D721Med (cell line): ENCODE results near the gene ATP8A1.
A peak's percentile ranks its signal among the peaks of the same experiment; 100 is the strongest.

Experiments used
- DNase-seq: peaks from one replicate; pipeline ENCODE4 v3.0.0; 2011; ENCODE audit warnings: low spot score; ENCODE audit not compliant: insufficient read length
- FAIRE-seq: peaks from 2 replicates; lab custom pipeline; 2011; peaks lifted over from hg19 to GRCh38; lab: Jason Lieb, UNC
- TF ChIP-seq, protein P1 (sequence below): IDR thresholded peaks from 2 replicates; pipeline ENCODE4 v1.5.1; 2012; ENCODE audit warnings: mild to moderate bottlenecking, control low read depth; ENCODE audit not compliant: insufficient read depth; ENCODE audit errors: missing control alignments

ATP8A1 gene

DNA sequence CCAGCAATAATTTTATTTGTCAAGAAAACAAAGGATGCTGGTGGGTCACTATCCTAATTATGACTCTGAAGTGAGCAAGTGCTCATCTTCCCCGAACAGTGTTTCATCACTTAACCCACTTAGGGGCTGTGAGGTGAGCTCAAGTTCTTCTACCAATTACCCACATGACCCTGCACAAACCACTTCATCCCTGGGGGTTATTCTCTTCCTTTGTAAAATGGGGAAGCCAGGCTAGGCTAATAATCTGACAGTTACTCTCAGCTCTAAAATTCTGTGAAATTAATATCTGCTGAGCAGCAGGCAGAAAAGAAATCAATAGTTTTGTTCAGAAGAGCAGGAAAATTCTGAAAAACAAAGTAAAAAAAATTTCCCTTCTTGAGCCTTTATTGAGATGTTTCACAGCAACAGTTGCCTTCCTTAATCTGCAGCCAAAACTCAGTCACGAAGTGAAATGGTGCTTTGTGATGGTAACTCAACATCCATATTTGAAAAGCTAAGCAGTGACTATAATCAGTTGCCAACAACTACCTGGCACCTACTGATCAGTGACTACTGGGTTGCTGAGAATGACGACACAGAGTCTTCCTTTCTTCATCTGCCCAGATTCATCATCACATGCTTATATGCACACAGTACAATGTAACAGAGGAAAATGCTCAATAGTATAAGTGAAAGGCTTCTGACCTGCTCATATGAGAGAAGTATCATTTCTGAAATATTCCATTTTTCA is 24.1 kb downstream of the ATP8A1 start:
- TF ChIP-seq, protein P1, sequence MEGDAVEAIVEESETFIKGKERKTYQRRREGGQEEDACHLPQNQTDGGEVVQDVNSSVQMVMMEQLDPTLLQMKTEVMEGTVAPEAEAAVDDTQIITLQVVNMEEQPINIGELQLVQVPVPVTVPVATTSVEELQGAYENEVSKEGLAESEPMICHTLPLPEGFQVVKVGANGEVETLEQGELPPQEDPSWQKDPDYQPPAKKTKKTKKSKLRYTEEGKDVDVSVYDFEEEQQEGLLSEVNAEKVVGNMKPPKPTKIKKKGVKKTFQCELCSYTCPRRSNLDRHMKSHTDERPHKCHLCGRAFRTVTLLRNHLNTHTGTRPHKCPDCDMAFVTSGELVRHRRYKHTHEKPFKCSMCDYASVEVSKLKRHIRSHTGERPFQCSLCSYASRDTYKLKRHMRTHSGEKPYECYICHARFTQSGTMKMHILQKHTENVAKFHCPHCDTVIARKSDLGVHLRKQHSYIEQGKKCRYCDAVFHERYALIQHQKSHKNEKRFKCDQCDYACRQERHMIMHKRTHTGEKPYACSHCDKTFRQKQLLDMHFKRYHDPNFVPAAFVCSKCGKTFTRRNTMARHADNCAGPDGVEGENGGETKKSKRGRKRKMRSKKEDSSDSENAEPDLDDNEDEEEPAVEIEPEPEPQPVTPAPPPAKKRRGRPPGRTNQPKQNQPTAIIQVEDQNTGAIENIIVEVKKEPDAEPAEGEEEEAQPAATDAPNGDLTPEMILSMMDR, result no peak
- FAIRE-seq (peak; percentile 91), DNase-seq (no peak)

DNA sequence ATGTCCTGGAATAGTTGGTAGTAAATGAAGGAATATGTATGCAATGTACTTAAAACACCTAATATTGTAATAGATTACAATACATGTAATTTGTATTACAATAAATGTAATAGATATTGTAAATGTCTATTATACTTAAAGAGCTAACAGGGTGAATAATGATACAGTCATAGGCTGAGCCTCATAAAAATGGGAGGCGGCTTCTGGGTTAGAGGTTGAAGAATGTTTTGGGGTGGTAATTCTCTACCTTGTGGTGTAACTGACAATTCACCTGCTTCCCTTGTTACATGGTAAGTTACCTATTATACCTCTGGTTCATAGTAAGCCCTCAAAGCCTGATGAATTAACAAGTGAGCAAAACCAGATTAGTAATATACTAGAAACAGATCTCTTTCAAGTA is 26.0 kb downstream of the ATP8A1 start:
- no peak for FAIRE-seq

DNA sequence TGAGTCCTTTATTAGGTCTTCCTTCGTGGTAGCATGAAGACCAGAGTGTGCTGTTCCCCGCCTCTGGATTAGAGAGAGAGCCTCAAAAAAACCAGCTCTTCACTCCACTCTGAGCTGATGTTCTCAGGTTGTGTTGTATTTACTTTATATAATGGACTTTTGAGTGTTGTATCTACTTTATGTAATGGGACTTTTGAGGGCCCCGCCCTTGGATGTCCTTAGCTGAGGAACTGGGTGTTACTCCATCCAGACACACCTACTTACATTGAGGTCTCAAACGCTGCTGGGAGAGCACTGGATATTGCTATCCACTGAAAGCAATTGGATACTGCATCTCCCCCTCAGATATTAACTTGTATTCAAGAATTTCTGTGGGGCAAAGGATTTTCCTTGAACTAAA is 28.2 kb downstream of the ATP8A1 start:
- no peak for DNase-seq
- TF ChIP-seq, protein P1, result no peak
- FAIRE-seq, result no peak

More for the DNA sequence above, 26.0 kb downstream of the ATP8A1 start:
- TF ChIP-seq, protein P1, result no peak
- no peak for DNase-seq

DNA sequence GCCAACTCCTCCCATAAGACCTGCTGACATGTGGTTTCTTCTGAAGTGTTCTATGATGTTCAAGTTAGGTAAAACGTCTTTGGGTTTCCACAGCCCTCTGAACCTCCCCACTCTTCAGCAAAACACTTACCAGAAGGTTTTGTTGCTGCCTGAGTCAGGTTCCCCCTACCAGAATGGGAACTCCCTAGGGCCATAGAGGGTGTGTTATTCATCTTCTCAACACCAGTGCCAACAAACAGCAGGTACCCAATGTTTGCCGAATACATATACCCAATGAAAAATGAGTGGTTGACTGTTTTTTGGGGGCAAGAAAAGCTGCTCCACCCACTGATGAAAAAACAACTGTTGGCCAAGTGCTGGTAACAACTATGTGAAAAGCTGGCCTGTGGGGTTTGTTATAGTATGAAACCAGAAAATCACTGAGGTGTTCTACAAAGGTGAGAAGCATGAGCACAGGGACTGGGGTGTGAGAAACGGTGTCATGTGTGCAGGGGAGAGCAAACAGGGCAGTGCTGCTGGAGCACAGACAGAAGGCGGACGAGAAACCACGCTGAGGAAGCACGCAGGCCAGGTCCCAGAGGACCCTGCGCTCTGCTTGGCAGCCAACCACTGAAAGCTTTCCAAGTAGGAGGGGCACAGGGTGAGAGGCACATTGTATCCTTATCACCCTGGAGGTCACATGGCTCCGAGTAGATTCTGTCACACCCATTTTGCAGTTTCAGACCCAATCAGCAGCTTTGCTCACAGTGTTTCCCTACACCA is 28.8 kb downstream of the ATP8A1 start:
- no peak for DNase-seq
- TF ChIP-seq, protein P1, result no peak
- FAIRE-seq, result no peak

DNA sequence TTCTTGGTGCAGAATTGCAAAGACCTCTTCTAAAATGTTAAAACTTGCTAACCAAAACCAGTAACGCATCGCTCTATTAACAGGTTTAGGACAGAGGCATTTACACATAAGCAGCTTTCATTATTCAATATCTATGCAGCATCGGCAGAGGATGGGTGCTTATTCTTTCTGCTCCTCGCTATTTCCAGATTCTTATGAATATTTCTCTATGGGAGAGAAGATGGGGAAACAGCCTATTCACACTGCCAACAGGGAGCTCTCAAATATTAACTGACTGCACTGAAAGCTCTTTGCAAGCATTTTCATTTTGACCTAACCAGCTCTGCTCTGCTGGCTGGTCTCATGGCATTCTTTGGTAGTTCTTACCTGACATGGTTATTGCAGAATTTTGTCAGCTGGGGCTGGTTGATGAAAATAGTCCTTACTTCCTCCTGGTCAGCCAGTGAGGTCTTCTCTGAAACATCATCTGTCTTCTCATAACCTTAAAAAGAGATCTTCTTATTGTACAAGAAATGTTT is 30.2 kb downstream of the ATP8A1 start:
- FAIRE-seq (no peak), DNase-seq (no peak)
- TF ChIP-seq, protein P1, result no peak

DNA sequence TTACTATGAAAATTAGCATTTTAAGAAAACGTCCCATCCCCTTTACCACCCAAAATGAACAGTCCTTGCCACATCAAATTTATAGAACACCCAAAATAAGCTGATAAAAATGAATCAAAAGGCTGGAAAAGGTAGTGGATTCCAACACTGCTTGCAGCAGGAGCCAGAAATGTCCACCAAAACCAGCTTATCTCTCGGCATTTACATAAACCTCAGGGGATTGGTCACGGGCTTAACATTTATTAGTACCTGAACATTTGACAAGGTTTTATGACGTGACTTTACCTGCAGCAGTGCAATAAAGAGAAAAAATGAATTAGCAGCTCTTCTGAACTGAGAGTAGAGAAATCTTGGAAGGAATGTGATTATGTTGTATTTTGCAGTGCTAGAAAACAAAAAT is 31.6 kb downstream of the ATP8A1 start:
- FAIRE-seq (no peak), DNase-seq (no peak)
- TF ChIP-seq, protein P1, result no peak
